A673 (cell line): Measurements from ENCODE around the gene TTC16. TPM values are rescaled to one million over a fixed set of nuclear protein-coding genes. Genes with fewer than 3 reads are reported as not detected.

Experiments used
- BruUV-seq: library from RNA; stranded (reverse); fragments of 400-500 nt; replicated peaks from 2 replicates; lab custom pipeline; 2021; lab: Mats Ljungman, UMichigan
- CTCF ChIA-PET: fragments of 300-600 bp; sonication (Branson Sonifier 250); formaldehyde crosslinking; loops from one replicate; lab custom pipeline; 2022; ENCODE audit warnings: antibody characterized with exemption; lab: Charles Lee
- POLR2A ChIA-PET: fragments of 300-600 bp; sonication (Branson Sonifier 250); formaldehyde crosslinking; loops from one replicate; lab custom pipeline; 2022; ENCODE audit warnings: antibody characterized with exemption; ENCODE audit not compliant: low non-redundant PET; lab: Charles Lee
- DNase-seq: peaks from one replicate; pipeline ENCODE4 v3.0.0-alpha.2; 2015; ENCODE audit warnings: low spot score
- H3K27ac ChIP-seq: fragments of 200-600 bp; sonication (generic); 2 replicates; pipeline ENCODE4 v1.5.1; 2016; ENCODE audit warnings: mixed run types, low read depth, mild to moderate bottlenecking, mixed read lengths, antibody characterized with exemption, low read length; ENCODE audit not compliant: poor library complexity, severe bottlenecking
- H3K27me3 ChIP-seq: fragments of 200-600 bp; sonication (generic); replicated peaks from 2 replicates; pipeline ENCODE4 v1.6.1; 2017; ENCODE audit warnings: mixed run types, low read depth, mild to moderate bottlenecking, mixed read lengths, antibody characterized with exemption, low read length; ENCODE audit not compliant: insufficient read depth, poor library complexity
- H3K36me3 ChIP-seq: fragments of 200-600 bp; sonication (generic); 2 replicates; pipeline ENCODE4 v1.6.1; 2016; ENCODE audit warnings: mixed run types, mild to moderate bottlenecking, mixed read lengths, antibody characterized with exemption, low read length; ENCODE audit not compliant: insufficient read depth, poor library complexity, severe bottlenecking
- H3K4me1 ChIP-seq: fragments of 200-600 bp; sonication (generic); 2 replicates; pipeline ENCODE4 v1.6.1; 2017; ENCODE audit warnings: mixed run types, mild to moderate bottlenecking, mixed read lengths, antibody characterized with exemption, low read length; ENCODE audit not compliant: insufficient read depth, poor library complexity, severe bottlenecking
- H3K4me3 ChIP-seq: fragments of 200-600 bp; sonication (generic); 2 replicates; pipeline ENCODE4 v1.5.1; 2016; ENCODE audit warnings: low read depth, mixed run types, mild to moderate bottlenecking, mixed read lengths, low read length; ENCODE audit not compliant: poor library complexity, severe bottlenecking
- H3K9me3 ChIP-seq: fragments of 200-600 bp; sonication (generic); 2 replicates; pipeline ENCODE4 v1.6.1; 2016; ENCODE audit warnings: mixed run types, low read depth, mild to moderate bottlenecking, mixed read lengths, antibody characterized with exemption, low read length; ENCODE audit not compliant: poor library complexity, severe bottlenecking
- EZH2 ChIP-seq: fragments of 200-600 bp; sonication (generic); IDR thresholded peaks from 2 replicates; pipeline ENCODE4 v1.6.1; 2017; ENCODE audit warnings: borderline replicate concordance, low read depth, mild to moderate bottlenecking, mixed read lengths, antibody characterized with exemption, low read length; ENCODE audit not compliant: poor library complexity, severe bottlenecking
- intact Hi-C: fragments of 100-400 bp; cut with micrococcal nuclease; formaldehyde crosslinking; loops from one replicate; pipeline ENCODE4 v1.10.0; 2022; ENCODE audit not compliant: unreplicated experiment
- total RNA-seq: library from RNA; stranded (reverse); gene quantifications from 2 replicates; pipeline ENCODE4 v1.2.3, GENCODE V29; 2021
- TF ChIP-seq, protein P1 (sequence below): fragments of 300-800, 200-600 bp; sonication (generic); conservative IDR thresholded peaks from 2 replicates; pipeline ENCODE4 v1.5.1; 2017; ENCODE audit warnings: low read depth, mild to moderate bottlenecking, antibody characterized with exemption, low read length, moderate library complexity, mixed read lengths

The TTC16 gene
- total RNA-seq, 1 experiment from 2014 or later: not detected

DNA sequence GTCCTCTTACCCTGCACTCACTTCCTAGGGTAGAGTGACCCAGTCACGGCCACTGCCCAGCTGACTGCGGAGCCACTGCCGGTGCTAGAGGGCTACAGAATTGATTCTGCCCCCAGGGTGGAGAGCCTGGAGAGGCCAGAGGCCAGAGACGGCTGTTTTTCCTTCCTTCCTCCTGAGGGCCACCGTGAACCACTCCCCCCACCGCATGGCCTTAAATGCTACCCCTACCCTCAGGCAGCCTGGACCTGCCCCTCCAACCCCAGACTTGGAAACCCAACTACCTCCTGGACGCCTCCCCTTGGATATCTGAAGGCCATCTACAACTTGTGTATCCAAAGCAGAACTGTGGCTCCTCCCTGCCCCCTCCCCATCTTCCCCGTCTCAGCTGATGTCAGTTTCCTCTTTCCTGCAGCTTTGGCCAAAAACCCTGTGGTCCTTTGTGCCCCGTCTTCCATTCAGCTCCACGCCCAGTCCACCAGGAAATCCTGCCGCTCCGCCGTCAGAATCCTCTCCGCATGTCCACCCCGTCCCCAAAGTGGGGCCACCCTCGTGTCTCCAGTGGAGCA, 46.3 kb downstream of the TTC16 start:
- no TSS peak for BruUV-seq
- H3K9me3 ChIP-seq: no peaks in the 10 kb centered on the region
- ChIA-PET CTCF (no interaction called here), POLR2A (no interaction called here)
- no peak for TF ChIP-seq EZH2
- TF ChIP-seq, protein P1, sequence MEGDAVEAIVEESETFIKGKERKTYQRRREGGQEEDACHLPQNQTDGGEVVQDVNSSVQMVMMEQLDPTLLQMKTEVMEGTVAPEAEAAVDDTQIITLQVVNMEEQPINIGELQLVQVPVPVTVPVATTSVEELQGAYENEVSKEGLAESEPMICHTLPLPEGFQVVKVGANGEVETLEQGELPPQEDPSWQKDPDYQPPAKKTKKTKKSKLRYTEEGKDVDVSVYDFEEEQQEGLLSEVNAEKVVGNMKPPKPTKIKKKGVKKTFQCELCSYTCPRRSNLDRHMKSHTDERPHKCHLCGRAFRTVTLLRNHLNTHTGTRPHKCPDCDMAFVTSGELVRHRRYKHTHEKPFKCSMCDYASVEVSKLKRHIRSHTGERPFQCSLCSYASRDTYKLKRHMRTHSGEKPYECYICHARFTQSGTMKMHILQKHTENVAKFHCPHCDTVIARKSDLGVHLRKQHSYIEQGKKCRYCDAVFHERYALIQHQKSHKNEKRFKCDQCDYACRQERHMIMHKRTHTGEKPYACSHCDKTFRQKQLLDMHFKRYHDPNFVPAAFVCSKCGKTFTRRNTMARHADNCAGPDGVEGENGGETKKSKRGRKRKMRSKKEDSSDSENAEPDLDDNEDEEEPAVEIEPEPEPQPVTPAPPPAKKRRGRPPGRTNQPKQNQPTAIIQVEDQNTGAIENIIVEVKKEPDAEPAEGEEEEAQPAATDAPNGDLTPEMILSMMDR: no peak
- no peaks in the 10 kb centered on the region for H3K4me1 ChIP-seq
- no peak overlapping the region for H3K4me3 ChIP-seq
- DNase-seq: no peak
- no peaks in the 10 kb centered on the region for H3K36me3 ChIP-seq
- intact Hi-C loops: no loop called here
- H3K27ac ChIP-seq: no peak overlapping the region
- H3K27me3 ChIP-seq: no peaks in the 10 kb centered on the region

DNA sequence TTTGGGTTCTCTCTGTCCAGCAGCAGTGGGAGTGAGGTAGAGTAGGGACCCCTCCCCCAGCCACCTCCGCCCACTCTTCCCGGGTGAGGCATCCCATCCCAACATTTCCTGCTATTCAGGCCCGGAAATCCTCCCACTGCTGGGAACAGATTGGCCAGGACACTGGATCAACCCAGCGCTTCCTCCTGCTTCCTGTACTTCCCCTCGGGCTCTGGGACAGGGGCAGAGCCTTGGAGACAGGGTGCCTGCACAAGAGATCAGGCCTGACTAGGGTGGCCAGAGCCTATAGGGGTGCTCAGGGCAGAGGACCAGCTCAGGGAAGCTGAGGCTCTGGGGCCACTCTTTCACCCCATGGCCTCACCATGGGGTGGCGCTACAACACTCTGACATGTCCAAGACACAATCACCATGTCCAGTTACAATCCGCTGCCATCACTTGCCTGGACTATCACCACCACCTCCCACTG, 48.1 kb downstream of the TTC16 start:
- Histone ChIP-seq H3K4me1 (no peaks in the 10 kb centered on the region), H3K9me3 (no peaks in the 10 kb centered on the region), H3K36me3 (no peaks in the 10 kb centered on the region), H3K27ac (no peak overlapping the region), H3K27me3 (no peaks in the 10 kb centered on the region), H3K4me3 (no peak overlapping the region)
- POLR2A ChIA-PET: no interaction called here
- intact Hi-C loops: no loop called here
- no TSS peak for BruUV-seq
- CTCF ChIA-PET: no interaction called here
- DNase-seq: no peak
- TF ChIP-seq, protein P1: peak; percentile 45
- no peak for TF ChIP-seq EZH2

DNA sequence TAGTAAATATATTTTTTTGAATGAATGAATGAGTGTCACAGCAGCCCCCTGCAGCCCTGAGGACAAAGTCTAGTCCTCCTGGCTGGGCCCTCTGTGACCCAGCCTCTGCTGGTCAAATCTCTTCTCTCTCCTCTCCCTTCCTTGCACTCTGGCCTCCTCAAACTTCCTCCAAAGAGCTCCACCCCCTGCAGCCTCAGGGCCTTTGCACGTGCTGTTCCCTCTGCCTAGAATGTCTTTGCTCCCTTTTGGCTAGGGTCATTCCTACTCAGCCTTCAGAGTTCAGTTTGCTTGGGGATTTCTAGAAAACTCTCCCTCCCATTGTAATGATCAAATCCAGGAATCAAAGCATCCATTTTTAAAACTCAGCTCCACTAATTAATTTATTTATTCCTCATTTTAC, 49.5 kb downstream of the TTC16 start:
- TF ChIP-seq, protein P1: no peak
- no peak for TF ChIP-seq EZH2
- Histone ChIP-seq H3K27ac (no peak overlapping the region), H3K36me3 (no peaks in the 10 kb centered on the region), H3K4me3 (no peak overlapping the region), H3K9me3 (no peaks in the 10 kb centered on the region), H3K27me3 (no peaks in the 10 kb centered on the region), H3K4me1 (no peaks in the 10 kb centered on the region)
- intact Hi-C loops: no loop called here
- no TSS peak for BruUV-seq
- CTCF ChIA-PET: interaction anchor here (0.7 kb wide), 1 partner anchor 136 kb away, joined by 3 read pairs; no protein-coding TSS in a partner anchor
- no peak for DNase-seq
- POLR2A ChIA-PET: no interaction called here
